Brain microvascular endothelial cell (primary cell): ENCODE results near the gene CPOX.
"Not testable (repeated sequence)": the region's sequence is repeated elsewhere in the genome, so short reads cannot be mapped to it uniquely, and the experiment has no call there.

Source experiments
- DNase-seq: peaks from one replicate; pipeline ENCODE4 v3.0.0-alpha.2; 2020
- H3K27ac ChIP-seq: fragments of 250-450 bp; sonication (Bioruptor Pico); 2 replicates; pipeline ENCODE4 v1.5.1; 2020; ENCODE audit warnings: mild to moderate bottlenecking, moderate library complexity
- H3K27me3 ChIP-seq: fragments of 250-450 bp; sonication (Bioruptor Pico); replicated peaks from 2 replicates; pipeline ENCODE4 v1.5.1; 2020; ENCODE audit warnings: mild to moderate bottlenecking
- H3K36me3 ChIP-seq: fragments of 250-450 bp; sonication (Bioruptor Pico); replicated peaks from 2 replicates; pipeline ENCODE4 v1.5.1; 2020; ENCODE audit warnings: mild to moderate bottlenecking
- H3K4me3 ChIP-seq: 2 replicates; pipeline ENCODE4 v1.5.1; 2011; ENCODE audit warnings: low read depth, mild to moderate bottlenecking, control low read depth, low read length, moderate library complexity
- CTCF ChIP-seq: IDR thresholded peaks from 2 replicates; pipeline ENCODE4 v1.5.1; 2011; ENCODE audit warnings: low read depth, mild to moderate bottlenecking, moderate library complexity, low read length, control low read depth, inconsistent platforms; ENCODE audit errors: missing control alignments
- in situ Hi-C: cut with HindIII; loops from 2 replicates; pipeline ENCODE4 v1.10.0; 2017; ENCODE audit warnings: low sequenced_read_pairs, low pct_ligation_motif_present

CPOX gene

GRCh38 chr3:98564282-98565005 lies 29.0 kb downstream of the CPOX start:
- H3K27ac ChIP-seq: no peak overlapping the region

GRCh38 chr3:98563661-98564281 lies 29.6 kb downstream of the CPOX start:
- no peak for DNase-seq
- in situ Hi-C loops: no loop called here
- TF ChIP-seq CTCF: no peak

More at GRCh38 chr3:98564282-98565005, 29.0 kb downstream of the CPOX start:
- Histone ChIP-seq H3K27me3 (no peaks in the 10 kb centered on the region), H3K36me3 (no peaks in the 10 kb centered on the region), H3K4me3 (no peak overlapping the region)
- DNase-seq: no peak
- TF ChIP-seq CTCF: no peak
- in situ Hi-C loops: no loop called here

GRCh38 chr3:98561727-98562521 lies 31.5 kb downstream of the CPOX start:
- TF ChIP-seq CTCF: no peak
- H3K27me3 ChIP-seq: no peaks in the 10 kb centered on the region
- no peak overlapping the region for H3K4me3 ChIP-seq
- peak; percentile 44 for DNase-seq
- in situ Hi-C loops: no loop called here
- H3K27ac ChIP-seq: no peak overlapping the region
- no peaks in the 10 kb centered on the region for H3K36me3 ChIP-seq

More at GRCh38 chr3:98563661-98564281, 29.6 kb downstream of the CPOX start:
- no peaks in the 10 kb centered on the region for H3K36me3 ChIP-seq
- H3K4me3 ChIP-seq: no peak overlapping the region
- H3K27me3 ChIP-seq: no peaks in the 10 kb centered on the region
- no peak overlapping the region for H3K27ac ChIP-seq

- in situ Hi-C loops: no loop called here
- H3K36me3 ChIP-seq: no peaks in the 10 kb centered on the region
- no peak for DNase-seq
- H3K27me3 ChIP-seq: no peaks in the 10 kb centered on the region
- TF ChIP-seq CTCF: no peak
- no peak overlapping the region for H3K27ac ChIP-seq
- no peak overlapping the region for H3K4me3 ChIP-seq
Observed at GRCh38 chr3:98560911-98561310, 32.5 kb downstream of the CPOX start.

- DNase-seq, H3K27ac ChIP-seq, H3K4me3 ChIP-seq, H3K36me3 ChIP-seq, in situ Hi-C loops, H3K27me3 ChIP-seq: not testable (repeated sequence)
Observed at GRCh38 chr3:98559769-98560168, 33.6 kb downstream of the CPOX start.
